Stimulated activated CD4-positive, alpha-beta T cell treated with anti-CD3 and anti-CD28 coated beads, TNF-alpha, amount 100 ng/mL, for 1 hour (primary cell): ENCODE data around the gene WDFY1.

Source experiments
- DNase-seq, 3 donors: peaks; one replicate each; pipeline ENCODE4 v3.0.0-alpha.2; 2020; ENCODE audit warnings: low read depth in 3 of 3, low spot score in 1 of 3

Gene WDFY1

GRCh38 chr2:223932816-223933800 lies 12.0 kb downstream of the WDFY1 start:
- no peak for DNase-seq

GRCh38 chr2:223930103-223930976 lies 14.8 kb downstream of the WDFY1 start:
- no peak for DNase-seq

GRCh38 chr2:223929571-223930102 lies 15.5 kb downstream of the WDFY1 start:
- no peak for DNase-seq

- no peak for DNase-seq
These were observed 16.8 kb downstream of the WDFY1 start for GRCh38 chr2:223928113-223929006.

GRCh38 chr2:223925106-223925505 lies 20.0 kb downstream of the WDFY1 start:
- DNase-seq = no peak

- DNase-seq = no peak
These were observed 21.2 kb downstream of the WDFY1 start for GRCh38 chr2:223923976-223924375.

- DNase-seq = no peak
These were observed 22.8 kb downstream of the WDFY1 start for GRCh38 chr2:223922308-223922707.

GRCh38 chr2:223921204-223921603 lies 23.9 kb downstream of the WDFY1 start:
- no peak for DNase-seq

GRCh38 chr2:223920109-223920508 lies 25.0 kb downstream of the WDFY1 start:
- no peak for DNase-seq

GRCh38 chr2:223918671-223919134 lies 26.4 kb downstream of the WDFY1 start:
- no peak for DNase-seq

GRCh38 chr2:223916181-223916920 lies 28.8 kb downstream of the WDFY1 start:
- DNase-seq = no peak

GRCh38 chr2:223915071-223915470 lies 30.1 kb downstream of the WDFY1 start:
- DNase-seq = no peak

- no peak for DNase-seq
These were observed 30.8 kb downstream of the WDFY1 start for GRCh38 chr2:223914324-223914723.

- DNase-seq = no peak
These were observed 36.0 kb downstream of the WDFY1 start for GRCh38 chr2:223909001-223909741.

GRCh38 chr2:223908304-223908998 lies 36.7 kb downstream of the WDFY1 start:
- DNase-seq = no peak

GRCh38 chr2:223905996-223906395 lies 39.1 kb downstream of the WDFY1 start:
- DNase-seq = no peak

- no peak for DNase-seq
These were observed 43.3 kb downstream of the WDFY1 start for GRCh38 chr2:223901854-223902253.

- DNase-seq = no peak
These were observed 43.8 kb downstream of the WDFY1 start for GRCh38 chr2:223901311-223901710.
